BLaER1 treated with 17β-estradiol and CSF1 and Interleukin-3, amounts not matched to agents 10 nM and 100 nM (cell line): Measurements from ENCODE around the gene FOXP2.
"Not testable (repeated sequence)": the region's sequence is repeated elsewhere in the genome, so short reads cannot be mapped to it uniquely, and the experiment has no call there.

Source experiments
- H3K27ac ChIP-seq, 11 experiments: shearing (Covaris generic); formaldehyde crosslinking; 2 replicates each; pipeline ENCODE4 v1.8.1; 2022
- H3K27me3 ChIP-seq, 11 experiments: shearing (Covaris generic); formaldehyde crosslinking; 2 replicates each; pipeline ENCODE4 v1.8.1; 2022
- H3K36me3 ChIP-seq, 11 experiments: shearing (Covaris generic); formaldehyde crosslinking; 2 replicates each; pipeline ENCODE4 v1.8.1; 2022
- H3K4me1 ChIP-seq, 10 experiments: shearing (Covaris generic); formaldehyde crosslinking; 2 replicates each; pipeline ENCODE4 v1.8.1; 2022
- H3K4me2 ChIP-seq, 11 experiments: shearing (Covaris generic); formaldehyde crosslinking; 2 replicates each; pipeline ENCODE4 v1.8.1; 2022
- H3K4me3 ChIP-seq, 10 experiments: shearing (Covaris generic); formaldehyde crosslinking; 2 replicates each; pipeline ENCODE4 v1.8.1; 2022
- H3K9ac ChIP-seq, 11 experiments: shearing (Covaris generic); formaldehyde crosslinking; 2 replicates each; pipeline ENCODE4 v1.8.1; 2022
- H3K9me3 ChIP-seq, 11 experiments: shearing (Covaris generic); formaldehyde crosslinking; replicated peaks in 1 of 11; 2 replicates each; pipeline ENCODE4 v1.8.1; 2022
- H4K20me1 ChIP-seq, 11 experiments: shearing (Covaris generic); formaldehyde crosslinking; 2 replicates each; pipeline ENCODE4 v1.8.1; 2022
- Cebpa-rat ChIP-seq, 11 experiments: shearing (Covaris generic); IDR thresholded peaks; 2 replicates each; pipeline ENCODE4 v1.8.1; 2022

FOXP2 gene

GRCh38 chr7:114519240-114519639 lies 104.6 kb downstream of the FOXP2 start:
- no peaks in the 10 kb centered on the region for H3K9me3 ChIP-seq
- no peak overlapping the region for H3K9ac ChIP-seq
- H3K4me2 ChIP-seq = no peak overlapping the region
- H4K20me1 ChIP-seq = no peaks in the 10 kb centered on the region
- no peaks in the 10 kb centered on the region for H3K36me3 ChIP-seq
- no peak for TF ChIP-seq Cebpa-rat (IDR thresholded peaks at IDR 0.05)
- H3K4me1 ChIP-seq = no peaks in the 10 kb centered on the region
- no peaks in the 10 kb centered on the region for H3K27me3 ChIP-seq
- no peak overlapping the region for H3K4me3 ChIP-seq
- H3K27ac ChIP-seq = no peak overlapping the region

- Histone ChIP-seq H3K9ac (no peak overlapping the region), H3K36me3 (no peaks in the 10 kb centered on the region), H3K9me3 (no peaks in the 10 kb centered on the region), H3K27ac (no peak overlapping the region), H3K4me3 (no peak overlapping the region), H3K27me3 (no peaks in the 10 kb centered on the region), H3K4me1 (no peaks in the 10 kb centered on the region), H4K20me1 (no peaks in the 10 kb centered on the region), H3K4me2 (no peak overlapping the region)
- no peak for TF ChIP-seq Cebpa-rat (IDR thresholded peaks at IDR 0.05)
Measured at GRCh38 chr7:114522081-114522480, 107.5 kb downstream of the FOXP2 start.

DNA sequence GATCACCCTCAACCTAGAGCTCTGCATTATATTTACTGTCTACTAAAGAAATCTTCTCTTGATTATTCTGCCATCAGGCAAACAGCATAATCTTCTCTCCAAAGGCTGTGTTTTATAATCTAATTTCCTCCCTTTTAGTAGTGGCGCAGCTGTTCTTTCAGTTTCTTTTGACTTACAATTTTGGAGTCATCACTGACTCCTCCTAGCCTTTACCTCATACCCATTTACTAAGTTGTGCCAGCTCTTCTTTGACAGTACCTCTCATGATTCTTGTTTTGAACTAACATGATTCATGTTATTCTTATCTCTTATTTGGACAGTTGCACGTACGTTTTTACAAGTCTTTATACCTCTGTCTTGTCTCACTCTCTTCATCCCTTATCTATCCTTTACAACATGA lies 113.0 kb downstream of the FOXP2 start:
- Histone ChIP-seq H3K4me2 (no peak overlapping the region), H3K4me1 (no peaks in the 10 kb centered on the region), H3K36me3 (no peaks in the 10 kb centered on the region), H3K9me3 (no peaks in the 10 kb centered on the region), H3K4me3 (no peak overlapping the region), H3K27me3 (no peaks in the 10 kb centered on the region), H4K20me1 (no peaks in the 10 kb centered on the region), H3K27ac (no peak overlapping the region), H3K9ac (no peak overlapping the region)
- no peak for TF ChIP-seq Cebpa-rat (IDR thresholded peaks at IDR 0.05)

- no peak overlapping the region for H3K27ac ChIP-seq
Measured at GRCh38 chr7:114530057-114530611, 115.5 kb downstream of the FOXP2 start.

GRCh38 chr7:114531326-114531725 lies 116.7 kb downstream of the FOXP2 start:
- H3K27ac ChIP-seq = no peak overlapping the region
- H3K4me3 ChIP-seq = no peak overlapping the region
- no peak overlapping the region for H3K9ac ChIP-seq
- H4K20me1 ChIP-seq = no peaks in the 10 kb centered on the region
- no peak overlapping the region for H3K4me2 ChIP-seq
- H3K4me1 ChIP-seq = no peaks in the 10 kb centered on the region
- H3K9me3 ChIP-seq = no peaks in the 10 kb centered on the region
- H3K36me3 ChIP-seq = no peaks in the 10 kb centered on the region
- TF ChIP-seq Cebpa-rat (IDR thresholded peaks at IDR 0.05) = no peak
- H3K27me3 ChIP-seq = no peaks in the 10 kb centered on the region

More at GRCh38 chr7:114530057-114530611, 115.5 kb downstream of the FOXP2 start:
- no peak overlapping the region for H3K4me2 ChIP-seq
- H4K20me1 ChIP-seq = no peaks in the 10 kb centered on the region
- H3K27me3 ChIP-seq = no peaks in the 10 kb centered on the region
- no peaks in the 10 kb centered on the region for H3K9me3 ChIP-seq
- no peak overlapping the region for H3K4me3 ChIP-seq
- H3K36me3 ChIP-seq = no peaks in the 10 kb centered on the region
- TF ChIP-seq Cebpa-rat (IDR thresholded peaks at IDR 0.05) = no peak
- H3K4me1 ChIP-seq = no peaks in the 10 kb centered on the region
- no peak overlapping the region for H3K9ac ChIP-seq

- no peaks in the 10 kb centered on the region for H3K9me3 ChIP-seq
- no peak overlapping the region for H3K27ac ChIP-seq
- H3K9ac ChIP-seq = no peak overlapping the region
- H3K36me3 ChIP-seq = no peaks in the 10 kb centered on the region
- no peak for TF ChIP-seq Cebpa-rat (IDR thresholded peaks at IDR 0.05)
- no peaks in the 10 kb centered on the region for H3K27me3 ChIP-seq
- H3K4me1 ChIP-seq = no peaks in the 10 kb centered on the region
- no peaks in the 10 kb centered on the region for H4K20me1 ChIP-seq
- no peak overlapping the region for H3K4me3 ChIP-seq
- H3K4me2 ChIP-seq = no peak overlapping the region
Measured at GRCh38 chr7:114533131-114533530, 118.5 kb downstream of the FOXP2 start.

DNA sequence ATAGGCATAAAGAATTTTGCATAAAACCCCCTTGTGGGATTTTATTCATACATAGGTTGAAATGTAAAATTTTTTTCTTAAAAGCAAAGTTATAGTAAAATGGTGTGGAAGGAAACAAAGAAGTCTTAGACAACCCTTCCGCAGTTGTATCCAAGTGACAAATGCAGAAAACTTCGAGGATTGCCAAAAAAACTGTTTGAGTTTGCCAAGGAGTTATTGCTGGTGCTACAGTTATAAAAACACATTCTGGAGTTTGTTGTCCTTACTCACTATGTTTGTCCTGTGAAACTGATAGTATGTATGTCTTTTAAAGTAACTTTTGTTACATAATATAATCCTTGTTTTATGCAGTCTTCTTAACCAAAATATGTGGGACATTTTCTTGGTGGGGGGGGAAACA lies 120.3 kb downstream of the FOXP2 start:
- H3K9me3 ChIP-seq = no peaks in the 10 kb centered on the region
- H3K36me3 ChIP-seq = no peaks in the 10 kb centered on the region
- H3K27ac ChIP-seq = no peak overlapping the region
- no peak overlapping the region for H3K4me2 ChIP-seq
- H3K27me3 ChIP-seq = no peaks in the 10 kb centered on the region
- no peak overlapping the region for H3K4me3 ChIP-seq
- H3K4me1 ChIP-seq = no peaks in the 10 kb centered on the region
- H3K9ac ChIP-seq = no peak overlapping the region
- TF ChIP-seq Cebpa-rat (IDR thresholded peaks at IDR 0.05) = no peak
- no peaks in the 10 kb centered on the region for H4K20me1 ChIP-seq

- Histone ChIP-seq H4K20me1 (no peaks in the 10 kb centered on the region), H3K9me3 (no peaks in the 10 kb centered on the region), H3K27ac (no peak overlapping the region), H3K9ac (no peak overlapping the region), H3K4me2 (no peak overlapping the region), H3K4me3 (no peak overlapping the region), H3K27me3 (no peaks in the 10 kb centered on the region), H3K4me1 (no peaks in the 10 kb centered on the region), H3K36me3 (no peaks in the 10 kb centered on the region)
- TF ChIP-seq Cebpa-rat (IDR thresholded peaks at IDR 0.05) = no peak
Measured at GRCh38 chr7:114539575-114539974, 125.0 kb downstream of the FOXP2 start.

DNA sequence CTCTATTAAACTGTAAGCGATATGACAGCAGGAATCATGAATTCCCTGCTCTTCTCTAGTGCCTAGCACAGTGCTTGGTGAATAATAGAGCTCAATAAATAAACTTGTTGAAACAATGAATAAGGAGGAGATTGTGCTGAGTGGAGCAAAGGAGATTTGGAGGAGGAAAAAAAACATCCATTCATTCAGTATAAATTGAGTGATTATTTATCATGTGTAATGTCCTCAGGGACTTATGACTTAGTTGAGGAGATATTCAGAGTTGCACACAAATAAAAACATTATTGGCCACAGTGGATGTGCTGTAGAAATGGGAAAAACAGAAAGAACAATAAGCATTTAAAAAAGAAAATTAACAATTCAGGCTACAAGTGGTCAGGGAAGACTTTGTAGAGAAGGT lies 125.7 kb downstream of the FOXP2 start:
- Histone ChIP-seq H4K20me1 (no peaks in the 10 kb centered on the region), H3K9ac (no peak overlapping the region), H3K4me1 (no peaks in the 10 kb centered on the region), H3K27me3 (no peaks in the 10 kb centered on the region), H3K36me3 (no peaks in the 10 kb centered on the region), H3K9me3 (no peaks in the 10 kb centered on the region), H3K27ac (no peak overlapping the region), H3K4me2 (no peak overlapping the region), H3K4me3 (no peak overlapping the region)
- no peak for TF ChIP-seq Cebpa-rat (IDR thresholded peaks at IDR 0.05)

- H4K20me1 ChIP-seq, H3K4me3 ChIP-seq, H3K4me2 ChIP-seq, H3K27ac ChIP-seq, H3K9me3 ChIP-seq, H3K9ac ChIP-seq, H3K4me1 ChIP-seq, H3K27me3 ChIP-seq, H3K36me3 ChIP-seq: not testable (repeated sequence)
Measured at GRCh38 chr7:114547346-114547745, 132.7 kb downstream of the FOXP2 start.
